A549 (cell line): ENCODE results near the gene RNASEH1.

Source experiments
- CEBPB ChIP-seq, 2 experiments: fragments of >200 bp in 1 of 2; sonication (Bioruptor Twin) in 1 of 2; formaldehyde crosslinking in 1 of 2; IDR thresholded peaks; 2 replicates each; pipeline ENCODE4 v1.6.1; 2012 to 2016
- CHD2 ChIP-seq: fragments of 150-350 bp; IDR thresholded peaks from 2 replicates; pipeline ENCODE4 v1.6.1; 2014; ENCODE audit warnings: low read length; ENCODE audit not compliant: partially characterized antibody
- CTCF ChIP-seq: fragments of >200 bp; sonication (Bioruptor Twin); formaldehyde crosslinking; IDR thresholded peaks from 3 replicates; pipeline ENCODE4 v1.5.1; 2016
- EP300 ChIP-seq, 2 experiments: fragments of >200 bp; sonication (Bioruptor Twin); formaldehyde crosslinking; IDR thresholded peaks; 2 replicates in 1 of 2; 3 replicates in 1 of 2; pipeline ENCODE4 v1.6.1; 2016 to 2017
- HDAC2 ChIP-seq: fragments of 200-600 bp; sonication (generic); IDR thresholded peaks from 2 replicates; pipeline ENCODE4 v1.6.1; 2016
- HOXB13 ChIP-seq: fragments of 250-450 bp; sonication (Bioruptor Pico); IDR thresholded peaks from 2 replicates; pipeline ENCODE4 v1.5.0; 2020; ENCODE audit warnings: low read depth, mild to moderate bottlenecking, moderate library complexity
- JUNB ChIP-seq: fragments of >200 bp; sonication (Bioruptor Twin); formaldehyde crosslinking; IDR thresholded peaks from 2 replicates; pipeline ENCODE4 v1.6.1; 2016
- MAX ChIP-seq: IDR thresholded peaks from 2 replicates; pipeline ENCODE4 v1.6.1; 2012
- NFE2L2 ChIP-seq: fragments of 150-350 bp; conservative IDR thresholded peaks from 2 replicates; pipeline ENCODE4 v1.6.1; 2014; ENCODE audit warnings: low read length
- POLR2A ChIP-seq: IDR thresholded peaks from 2 replicates; pipeline ENCODE4 v1.6.1; 2012; ENCODE audit warnings: mild to moderate bottlenecking, low read length
- REST ChIP-seq: fragments of 200-600 bp; sonication (generic); IDR thresholded peaks from 2 replicates; pipeline ENCODE4 v1.6.1; 2016; ENCODE audit warnings: antibody characterized with exemption, mild to moderate bottlenecking, moderate library complexity
- RFX5 ChIP-seq: fragments of 450-650 bp; IDR thresholded peaks from 2 replicates; pipeline ENCODE4 v1.7.1; 2014; ENCODE audit warnings: antibody characterized with exemption, mild to moderate bottlenecking, moderate library complexity
- SMC3 ChIP-seq: fragments of >200 bp; sonication (Bioruptor Twin); formaldehyde crosslinking; IDR thresholded peaks from 3 replicates; pipeline ENCODE4 v1.6.1; 2018; ENCODE audit warnings: inconsistent platforms
- USF2 ChIP-seq: fragments of 450-650 bp; IDR thresholded peaks from 2 replicates; pipeline ENCODE4 v1.6.1; 2014; ENCODE audit warnings: antibody characterized with exemption

GRCh38 chr2:3526871-3527270 is 31.3 kb downstream of the RNASEH1 start:
- no peak for TF ChIP-seq CTCF
- no peak for TF ChIP-seq MAX
- no peak for TF ChIP-seq HDAC2
- TF ChIP-seq REST: no peak
- no peak for TF ChIP-seq CHD2
- TF ChIP-seq EP300 (IDR thresholded peaks at IDR 0.05): no peak
- no peak for TF ChIP-seq USF2
- no peak for TF ChIP-seq POLR2A
- TF ChIP-seq NFE2L2: no peak
- no peak for TF ChIP-seq CEBPB (IDR thresholded peaks at IDR 0.05)
- TF ChIP-seq JUNB: no peak
- TF ChIP-seq RFX5: no peak
- TF ChIP-seq SMC3: no peak
- TF ChIP-seq HOXB13 (CRISPR knock-in tag): no peak
